Gastroesophageal sphincter (tissue), 3 donors: ENCODE data around the gene PTGER2.

ENCODE experiments used
- CTCF ChIP-seq, 4 experiments: fragments of 200-600 bp in 2 of 4; fragments of 450-650 bp in 2 of 4; sonication (generic) in 1 of 4; IDR thresholded peaks; one replicate each; pipeline ENCODE4 v1.5.1; 2017 to 2019; ENCODE audit warnings: antibody characterized with exemption in 4 of 4, mild to moderate bottlenecking in 2 of 4, moderate library complexity in 2 of 4
- EP300 ChIP-seq: sonication (generic); formaldehyde crosslinking; IDR thresholded peaks from one replicate; pipeline ENCODE4 v1.6.1; 2017; ENCODE audit warnings: antibody characterized with exemption, mild to moderate bottlenecking
- POLR2A ChIP-seq, 2 donors: fragments of 450-650 bp; IDR thresholded peaks; one replicate each; pipeline ENCODE4 v1.6.1; 2017; ENCODE audit warnings: antibody characterized with exemption in 2 of 2, mild to moderate bottlenecking in 2 of 2, moderate library complexity in 1 of 2
- POLR2AphosphoS5 ChIP-seq: sonication (generic); formaldehyde crosslinking; IDR thresholded peaks from one replicate; pipeline ENCODE4 v1.6.1; 2017; ENCODE audit warnings: antibody characterized with exemption

GRCh38 chr14:52363041-52363704 lies 49.1 kb downstream of the PTGER2 start:
- TF ChIP-seq CTCF (IDR thresholded peaks at IDR 0.05) (no peak), POLR2A (IDR thresholded peaks at IDR 0.05) (no peak), POLR2AphosphoS5 (no peak), EP300 (no peak)
